Left ventricle myocardium inferior (tissue), 1 donor: ENCODE data around the gene TIMM17A. TPM values are rescaled to one million over a fixed set of nuclear protein-coding genes. Genes with fewer than 3 reads are reported as not detected.
A peak's percentile ranks its signal among the peaks of the same experiment; 100 is the strongest.

Experiments
- DNase-seq: peaks from one replicate; pipeline ENCODE4 v3.0.0-alpha.2; 2020
- H3K27ac ChIP-seq: fragments of 200-600 bp; replicated peaks from 2 replicates; pipeline ENCODE4 v1.8.0; 2021
- H3K27me3 ChIP-seq: fragments of 200-600 bp; 2 replicates; pipeline ENCODE4 v1.8.0; 2021; ENCODE audit warnings: low read depth
- H3K36me3 ChIP-seq: fragments of 200-600 bp; 2 replicates; pipeline ENCODE4 v1.8.0; 2021
- H3K4me1 ChIP-seq: fragments of 200-600 bp; 2 replicates; pipeline ENCODE4 v1.8.0; 2021
- H3K4me3 ChIP-seq: fragments of 200-600 bp; 2 replicates; pipeline ENCODE4 v1.8.0; 2021; ENCODE audit warnings: mild to moderate bottlenecking, moderate library complexity
- H3K9me3 ChIP-seq: fragments of 200-600 bp; replicated peaks from 2 replicates; pipeline ENCODE4 v1.8.0; 2021
- CTCF ChIP-seq: fragments of 200-600 bp; IDR thresholded peaks from 2 replicates; pipeline ENCODE4 v1.8.0; 2021; ENCODE audit warnings: antibody characterized with exemption, mild to moderate bottlenecking, borderline replicate concordance
- intact Hi-C: fragments of 100-400 bp; cut with micrococcal nuclease; formaldehyde crosslinking; loops from one replicate; pipeline ENCODE4 v1.11.0; 2022
- total RNA-seq: library from RNA; stranded (reverse); fragmentation: NEBNext Ultra II Directional; extraction: Animal tissue kit (Norgen Biotek cat#: 25700); gene quantifications from one replicate; pipeline ENCODE4 v1.2.1, GENCODE V29; 2021
- donor health status: DM: no; HTN: yes; CAD: no; lungs with severe emphysema.

Gene TIMM17A
- total RNA-seq, 1 donor from 2014 or later: 87.5 TPM

DNA sequence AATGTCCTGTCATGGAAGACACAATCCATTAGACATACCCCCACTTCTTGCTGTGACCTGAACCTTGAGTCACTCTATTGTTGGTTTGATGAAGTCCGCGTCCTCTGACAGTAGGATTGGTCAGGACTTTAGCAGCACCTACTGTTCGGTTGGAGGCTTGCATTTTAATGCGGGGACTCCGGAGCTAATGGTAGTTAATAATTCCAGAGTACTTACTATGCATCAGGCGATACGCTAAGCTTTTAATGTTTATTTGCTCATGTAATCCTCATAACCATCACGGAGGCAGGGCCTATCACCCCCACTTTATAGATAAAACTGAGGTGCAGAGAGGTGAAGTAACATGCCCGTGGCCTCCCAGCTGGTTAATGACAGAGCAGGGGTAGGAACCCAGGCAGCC, 47.2 kb downstream of the TIMM17A start:
- H3K4me1 ChIP-seq: peaks cover 23% of the 10 kb centered on the region
- peaks cover 95% of the 10 kb centered on the region for H3K36me3 ChIP-seq
- H3K4me3 ChIP-seq: no peak overlapping the region
- H3K9me3 ChIP-seq: no peaks in the 10 kb centered on the region
- no peak for DNase-seq
- no peak for TF ChIP-seq CTCF
- intact Hi-C loops: no loop called here
- H3K27me3 ChIP-seq: no peaks in the 10 kb centered on the region
- H3K27ac ChIP-seq: no peak overlapping the region

DNA sequence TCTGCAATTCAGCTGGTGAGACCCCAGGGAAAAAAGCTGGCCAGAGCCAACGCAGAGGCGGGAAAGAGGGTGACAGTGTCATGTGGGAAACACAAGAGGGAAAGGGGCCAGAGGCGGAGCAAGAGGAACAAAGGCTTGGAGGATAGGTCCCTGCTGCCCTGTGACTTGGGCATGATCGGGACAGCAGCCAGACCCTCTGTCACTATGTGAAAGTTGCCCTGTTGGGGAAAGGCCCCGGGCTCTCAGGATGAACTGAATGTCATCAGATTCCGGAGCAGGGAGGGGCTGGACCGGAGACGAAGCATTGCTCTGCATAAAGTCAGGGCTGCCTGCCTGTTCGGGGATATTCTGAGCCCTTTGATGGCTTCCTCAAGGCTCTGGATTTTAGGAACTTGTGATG, 49.4 kb downstream of the TIMM17A start:
- Histone ChIP-seq H3K4me3 (no peak overlapping the region), H3K27ac (no peak overlapping the region), H3K9me3 (no peaks in the 10 kb centered on the region), H3K36me3 (peaks cover 78% of the 10 kb centered on the region), H3K27me3 (no peaks in the 10 kb centered on the region), H3K4me1 (peaks cover 21% of the 10 kb centered on the region)
- intact Hi-C loops: loop anchor here (5.0 kb wide), 1 partner anchor 113 kb away; no protein-coding TSS in a partner anchor
- no peak for DNase-seq
- TF ChIP-seq CTCF: no peak

DNA sequence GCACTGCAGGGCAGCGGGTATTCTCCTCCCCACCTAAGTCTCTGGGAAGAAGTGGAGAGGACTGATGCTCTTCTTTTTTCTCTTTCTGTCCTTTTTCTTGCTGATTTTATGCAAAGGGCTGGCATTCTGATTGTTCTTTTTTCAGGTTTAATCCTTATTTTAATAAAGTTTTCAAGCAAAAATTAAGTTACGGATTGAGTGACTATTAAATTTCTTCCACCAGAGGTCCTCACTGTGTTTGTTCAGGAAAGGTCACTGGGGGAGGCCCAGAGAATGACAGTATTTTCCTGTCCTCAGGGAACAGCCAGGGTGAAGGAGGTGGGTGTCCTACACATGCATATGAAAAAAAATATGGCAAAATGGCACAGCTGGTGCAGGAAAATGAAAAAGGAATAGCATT, 50.7 kb downstream of the TIMM17A start:
- H3K4me3 ChIP-seq: no peak overlapping the region
- intact Hi-C loops: loop anchor here (5.0 kb wide), 1 partner anchor 111 kb away; no protein-coding TSS in a partner anchor

DNA sequence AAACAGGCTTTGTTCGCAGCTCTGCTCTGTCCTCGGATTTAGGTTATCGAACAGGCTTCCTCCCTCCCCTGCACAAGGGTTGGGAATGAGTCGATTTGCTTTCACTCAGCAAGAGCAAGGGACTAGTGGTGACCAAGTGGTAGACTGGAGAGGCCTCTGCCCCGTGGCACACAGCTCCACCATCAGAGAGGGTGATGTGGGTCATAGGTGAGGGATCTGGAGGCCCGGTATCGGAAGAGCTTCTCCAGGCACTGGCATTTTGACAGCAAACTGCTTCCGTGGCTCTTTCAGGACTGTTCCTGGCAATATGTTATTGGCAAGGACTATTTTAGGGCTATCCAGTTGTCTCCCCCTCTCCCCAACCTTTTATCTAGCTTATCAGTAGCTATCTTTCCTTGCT, 52.0 kb downstream of the TIMM17A start:
- no peaks in the 10 kb centered on the region for H3K9me3 ChIP-seq
- H3K27ac ChIP-seq: no peak overlapping the region
- peaks cover 23% of the 10 kb centered on the region for H3K4me1 ChIP-seq
- peaks cover 53% of the 10 kb centered on the region for H3K36me3 ChIP-seq
- H3K27me3 ChIP-seq: no peaks in the 10 kb centered on the region
- H3K4me3 ChIP-seq: no peak overlapping the region
- TF ChIP-seq CTCF: no peak
- intact Hi-C loops: loop anchor here (5.0 kb wide), 1 partner anchor 110 kb away; no protein-coding TSS in a partner anchor
- no peak for DNase-seq

More for the DNA sequence above, 50.7 kb downstream of the TIMM17A start:
- Histone ChIP-seq H3K9me3 (no peaks in the 10 kb centered on the region), H3K4me1 (peaks cover 23% of the 10 kb centered on the region), H3K27me3 (no peaks in the 10 kb centered on the region), H3K27ac (no peak overlapping the region), H3K36me3 (peaks cover 65% of the 10 kb centered on the region)
- TF ChIP-seq CTCF: peak; percentile 54
- DNase-seq: no peak

DNA sequence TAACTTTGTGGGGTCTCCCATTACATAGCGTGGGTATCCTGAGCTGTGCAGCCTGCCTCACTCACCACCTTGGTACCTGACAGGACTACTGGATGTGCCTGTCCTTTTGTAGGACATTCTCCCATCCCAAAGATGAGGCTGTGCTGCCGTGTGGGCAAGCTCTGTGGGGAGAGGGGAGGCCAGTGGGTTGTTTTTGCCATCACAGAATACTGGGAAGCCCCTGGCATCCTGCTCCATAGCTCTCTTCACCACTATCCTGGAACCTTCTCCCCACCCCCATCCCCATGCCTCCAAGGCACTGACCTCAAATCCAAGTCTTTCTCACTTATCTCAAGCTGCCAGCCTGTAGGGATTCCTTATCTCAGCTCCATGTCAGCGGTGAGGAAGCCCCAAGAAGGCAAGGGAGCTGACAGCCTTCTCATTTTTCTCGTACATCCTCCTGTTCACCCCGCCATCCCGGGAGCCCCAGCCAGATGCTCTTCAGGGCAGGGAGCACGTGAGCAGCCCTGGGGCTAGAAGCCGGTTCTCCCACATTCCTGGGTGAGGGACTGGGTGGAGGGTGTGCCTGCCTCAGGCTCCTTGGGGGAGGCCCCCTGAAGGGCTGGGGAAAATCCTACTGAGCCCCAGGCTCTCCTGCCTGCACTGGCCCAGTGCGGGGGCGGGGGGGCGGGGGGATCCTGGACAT, 52.6 kb downstream of the TIMM17A start:
- DNase-seq: no peak
- no peaks in the 10 kb centered on the region for H3K9me3 ChIP-seq
- intact Hi-C loops: loop anchor here (5.0 kb wide), 1 partner anchor 109 kb away; no protein-coding TSS in a partner anchor
- no peak overlapping the region for H3K4me3 ChIP-seq
- H3K36me3 ChIP-seq: peaks cover 46% of the 10 kb centered on the region
- H3K27ac ChIP-seq: no peak overlapping the region
- peaks cover 23% of the 10 kb centered on the region for H3K4me1 ChIP-seq
- no peak for TF ChIP-seq CTCF
- H3K27me3 ChIP-seq: no peaks in the 10 kb centered on the region
